HG02840 (cell line): ENCODE data around the gene TMEM170A.
A peak's percentile ranks its signal among the peaks of the same experiment; 100 is the strongest.
"Not testable (repeated sequence)": the region's sequence is repeated elsewhere in the genome, so short reads cannot be mapped to it uniquely, and the experiment has no call there.

Source experiments
- ATAC-seq: cut with Tn5 transposase; IDR thresholded peaks from one replicate; pipeline ENCODE4 v1.9.1; 2021; ENCODE audit warnings: mild to moderate bottlenecking, moderate library complexity, moderate number of reproducible peaks; ENCODE audit not compliant: unreplicated experiment, low FRiP score

The TMEM170A gene

GRCh38 chr16:75456971-75457370, 7.5 kb downstream of the TMEM170A start:
- ATAC-seq, result no peak

- not testable (repeated sequence) for ATAC-seq
Measured at GRCh38 chr16:75456486-75456885, 8.0 kb downstream of the TMEM170A start.

GRCh38 chr16:75455677-75456076, 8.8 kb downstream of the TMEM170A start:
- no peak for ATAC-seq

- no peak for ATAC-seq
Measured at GRCh38 chr16:75452464-75453190, 11.9 kb downstream of the TMEM170A start.

- ATAC-seq, result no peak
Measured at GRCh38 chr16:75446416-75446815, 18.1 kb downstream of the TMEM170A start.

GRCh38 chr16:75445298-75445697, 19.2 kb downstream of the TMEM170A start:
- ATAC-seq, result no peak

- no peak for ATAC-seq
Measured at GRCh38 chr16:75443298-75443697, 21.2 kb downstream of the TMEM170A start.

- peak; percentile 83 for ATAC-seq
Measured at GRCh38 chr16:75433732-75434413, 30.6 kb downstream of the TMEM170A start.

GRCh38 chr16:75432828-75433731, 31.4 kb downstream of the TMEM170A start, which contains the start of gene CFDP1:
CFDP1 (minus strand) TSS chr16:75433503; CDS start chr16:75433352, 151 bp downstream.
- ATAC-seq, result peak; percentile 93

GRCh38 chr16:75429621-75430403, 34.7 kb downstream of the TMEM170A start:
- ATAC-seq, result no peak

GRCh38 chr16:75426524-75426923, 38.0 kb downstream of the TMEM170A start:
- not testable (repeated sequence) for ATAC-seq

- not testable (repeated sequence) for ATAC-seq
Measured at GRCh38 chr16:75424105-75424762, 40.3 kb downstream of the TMEM170A start.

- ATAC-seq, result no peak
Measured at GRCh38 chr16:75423723-75424104, 40.8 kb downstream of the TMEM170A start.

- ATAC-seq, result no peak
Measured at GRCh38 chr16:75421820-75422126, 42.7 kb downstream of the TMEM170A start.

GRCh38 chr16:75420987-75421819, 43.3 kb downstream of the TMEM170A start:
- ATAC-seq, result no peak

- no peak for ATAC-seq
Measured at GRCh38 chr16:75416904-75417565, 47.5 kb downstream of the TMEM170A start.

- no peak for ATAC-seq
Measured at GRCh38 chr16:75415169-75415905, 49.2 kb downstream of the TMEM170A start.

GRCh38 chr16:75413951-75414350, 50.5 kb downstream of the TMEM170A start:
- no peak for ATAC-seq
